ENCODE measurements around the gene FARP1. TPM values are rescaled to one million over a fixed set of nuclear protein-coding genes. Genes with fewer than 3 reads are reported as not detected.
A peak's percentile ranks its signal among the peaks of the same experiment; 100 is the strongest.

FARP1 gene
- total RNA-seq, 6 experiments from 2014 or later, result 44.9 to 104 (median 80.0) TPM

DNA sequence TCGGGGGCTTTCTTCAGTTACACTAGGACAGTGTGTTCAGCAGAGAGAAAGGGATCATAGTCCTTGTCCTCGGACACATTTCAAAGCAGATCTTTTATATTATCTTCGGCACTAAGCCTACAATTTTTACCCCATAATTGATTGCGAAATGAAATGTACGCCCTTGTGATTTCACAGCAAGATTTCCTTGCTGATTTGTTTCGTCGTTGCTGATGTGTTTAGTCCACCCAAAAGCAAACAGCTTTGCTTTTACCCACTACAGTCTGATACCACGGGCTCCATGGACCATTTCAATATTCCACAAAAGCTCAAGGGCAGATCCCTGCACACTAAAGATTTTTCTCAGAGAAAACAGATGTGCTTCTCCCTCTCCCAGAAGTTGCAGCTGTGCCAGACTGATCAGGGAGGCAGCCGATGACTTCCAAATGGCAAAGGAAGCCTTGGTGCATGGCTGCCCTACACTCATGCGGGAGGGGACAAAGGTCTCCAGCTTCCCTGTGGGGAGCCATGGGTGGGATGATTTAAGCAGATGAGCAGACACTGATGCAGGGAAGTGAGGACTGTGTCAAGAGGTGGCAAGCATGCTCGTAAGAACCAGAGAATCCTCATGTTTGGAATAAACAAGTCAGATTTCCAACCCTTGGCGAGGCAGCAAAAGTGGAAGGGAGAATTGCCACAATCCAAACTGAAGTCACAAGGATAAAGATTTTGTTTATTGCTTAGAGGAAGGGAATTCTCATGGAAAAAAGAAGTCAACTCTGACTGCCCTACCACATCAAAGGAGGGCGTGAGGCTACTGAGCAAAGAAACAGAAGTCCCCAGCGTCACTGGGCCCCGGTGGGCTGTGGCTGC, 353.0 kb downstream of the FARP1 start:
- ATAC-seq (peak; percentile 60 to 67 (median 64)), DNase-seq (peak in 1 of 3 donors; percentile 27)
- peaks cover 0 to 45% (median 7%) of the 10 kb centered on the region in 4 donors for H3K4me1 ChIP-seq
- no peaks in the 10 kb centered on the region for H3K27me3 ChIP-seq
- peak overlapping the region; percentile 5 to 68 (median 37) for H3K27ac ChIP-seq
- H3K9me3 ChIP-seq, result no peaks in the 10 kb centered on the region
- WGBS (ENCODE audit: insufficient coverage, low coverage, low lambda C conversion rate, missing lambda C conversion rate), result 29% methylated on average over 11 of the region's 15 CpGs
- H3K4me3 ChIP-seq, result no peak overlapping the region
- no peak for TF ChIP-seq POLR2A (IDR thresholded peaks at IDR 0.05)
- TF ChIP-seq, protein P1, sequence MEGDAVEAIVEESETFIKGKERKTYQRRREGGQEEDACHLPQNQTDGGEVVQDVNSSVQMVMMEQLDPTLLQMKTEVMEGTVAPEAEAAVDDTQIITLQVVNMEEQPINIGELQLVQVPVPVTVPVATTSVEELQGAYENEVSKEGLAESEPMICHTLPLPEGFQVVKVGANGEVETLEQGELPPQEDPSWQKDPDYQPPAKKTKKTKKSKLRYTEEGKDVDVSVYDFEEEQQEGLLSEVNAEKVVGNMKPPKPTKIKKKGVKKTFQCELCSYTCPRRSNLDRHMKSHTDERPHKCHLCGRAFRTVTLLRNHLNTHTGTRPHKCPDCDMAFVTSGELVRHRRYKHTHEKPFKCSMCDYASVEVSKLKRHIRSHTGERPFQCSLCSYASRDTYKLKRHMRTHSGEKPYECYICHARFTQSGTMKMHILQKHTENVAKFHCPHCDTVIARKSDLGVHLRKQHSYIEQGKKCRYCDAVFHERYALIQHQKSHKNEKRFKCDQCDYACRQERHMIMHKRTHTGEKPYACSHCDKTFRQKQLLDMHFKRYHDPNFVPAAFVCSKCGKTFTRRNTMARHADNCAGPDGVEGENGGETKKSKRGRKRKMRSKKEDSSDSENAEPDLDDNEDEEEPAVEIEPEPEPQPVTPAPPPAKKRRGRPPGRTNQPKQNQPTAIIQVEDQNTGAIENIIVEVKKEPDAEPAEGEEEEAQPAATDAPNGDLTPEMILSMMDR (IDR thresholded peaks at IDR 0.05), result no peak
- H3K36me3 ChIP-seq, result no peaks in the 10 kb centered on the region
- intact Hi-C loops (cut with DNase I), result no loop called here

DNA sequence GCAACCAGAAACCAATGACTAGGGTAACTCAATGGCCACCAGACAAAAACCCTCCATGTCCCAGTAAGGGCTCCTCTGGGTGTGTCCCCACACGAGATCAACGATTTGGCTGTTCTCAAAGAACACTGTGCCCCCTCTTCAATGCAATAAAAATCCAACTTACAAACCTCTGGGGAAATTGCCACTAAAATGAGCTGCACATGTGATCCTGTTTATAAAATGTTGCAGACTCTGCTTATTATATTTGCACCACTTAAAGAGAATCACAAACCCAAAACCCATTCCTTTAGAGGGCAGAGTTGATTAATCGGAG, 353.5 kb downstream of the FARP1 start:
- DNase-seq, result no peak
- H3K27me3 ChIP-seq, result no peaks in the 10 kb centered on the region
- intact Hi-C loops (cut with DNase I), result no loop called here
- TF ChIP-seq POLR2A (IDR thresholded peaks at IDR 0.05), result no peak
- TF ChIP-seq, protein P1 (IDR thresholded peaks at IDR 0.05), result no peak
- H3K27ac ChIP-seq, result peak overlapping the region; percentile 5 to 68 (median 37)
- H3K4me1 ChIP-seq, result peaks cover 0 to 39% (median 7%) of the 10 kb centered on the region in 4 donors
- H3K9me3 ChIP-seq, result no peaks in the 10 kb centered on the region
- ATAC-seq, result peak in 1 of 4 donors; percentile 24
- 25% methylated on average over 1 of the region's 3 CpGs for WGBS (ENCODE audit: insufficient coverage, low coverage, low lambda C conversion rate, missing lambda C conversion rate)
- H3K4me3 ChIP-seq, result no peak overlapping the region
- H3K36me3 ChIP-seq, result no peaks in the 10 kb centered on the region

DNA sequence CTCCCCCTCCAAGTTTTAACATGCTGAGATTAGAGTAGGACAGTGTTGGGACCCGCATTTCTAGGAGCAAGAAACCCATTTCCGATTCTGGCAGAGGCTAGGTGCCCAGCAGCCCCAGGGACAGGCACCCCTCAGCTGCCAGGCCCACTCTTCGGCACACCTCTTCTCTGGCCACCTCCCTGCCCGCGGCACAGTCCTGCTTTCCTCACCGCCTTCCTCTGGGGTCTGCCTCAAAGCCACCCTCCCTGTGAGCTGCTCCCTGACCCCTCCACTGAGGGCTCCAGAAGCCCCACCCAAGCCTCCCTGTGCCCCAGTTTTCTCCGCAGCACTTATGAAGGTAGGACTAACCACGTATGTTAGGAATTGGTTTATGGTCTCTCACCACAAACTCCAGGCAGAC, 354.1 kb downstream of the FARP1 start:
- intact Hi-C loops (cut with DNase I), result no loop called here
- WGBS (ENCODE audit: insufficient coverage, low coverage, low lambda C conversion rate, missing lambda C conversion rate), result 90% methylated on average over 2 of the region's 8 CpGs

DNA sequence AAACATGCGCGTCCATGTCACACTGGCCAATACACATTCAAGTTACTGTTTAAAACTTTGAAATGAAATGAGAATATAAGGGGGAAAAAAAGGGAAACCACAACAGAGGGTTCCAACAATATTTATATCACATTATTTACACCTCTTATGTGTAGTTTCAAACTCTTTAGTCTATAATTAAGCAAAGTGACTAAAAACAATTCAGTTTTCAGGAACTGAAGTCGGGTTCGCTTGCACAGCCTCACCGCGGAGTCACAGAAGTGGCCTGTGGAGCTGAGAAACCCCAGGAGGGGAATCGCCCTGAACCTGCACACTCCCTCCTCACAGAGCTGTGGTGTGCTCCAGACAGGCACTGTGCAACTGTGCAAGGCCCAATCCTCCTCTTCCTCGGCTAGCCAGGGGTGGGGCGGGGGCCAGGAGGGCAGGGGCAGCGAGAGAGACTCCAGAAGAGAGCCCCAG, 358.1 kb downstream of the FARP1 start:
- Histone ChIP-seq H3K4me3 (no peak overlapping the region), H3K27me3 (no peaks in the 10 kb centered on the region), H3K4me1 (peaks cover 3 to 54% (median 24%) of the 10 kb centered on the region in 4 donors), H3K9me3 (no peaks in the 10 kb centered on the region), H3K36me3 (no peaks in the 10 kb centered on the region), H3K27ac (no peak overlapping the region)
- TF ChIP-seq, protein P1 (IDR thresholded peaks at IDR 0.05), result no peak
- ATAC-seq (no peak), DNase-seq (peak in 1 of 3 donors; percentile 17)
- 84% methylated on average over 8 of the region's 10 CpGs for WGBS (ENCODE audit: insufficient coverage, low coverage, low lambda C conversion rate, missing lambda C conversion rate)
- intact Hi-C loops (cut with DNase I), result no loop called here

More for the DNA sequence above, 354.1 kb downstream of the FARP1 start:
- TF ChIP-seq POLR2A (IDR thresholded peaks at IDR 0.05), result no peak
- TF ChIP-seq, protein P1 (IDR thresholded peaks at IDR 0.05), result no peak
- H3K4me1 ChIP-seq, result peaks cover 0 to 41% (median 7%) of the 10 kb centered on the region in 4 donors
- peak in 1 of 4 donors; percentile 13 for ATAC-seq
- peak in 1 of 3 donors; percentile 15 for DNase-seq
- H3K4me3 ChIP-seq, result no peak overlapping the region
- H3K9me3 ChIP-seq, result no peaks in the 10 kb centered on the region
- H3K27me3 ChIP-seq, result no peaks in the 10 kb centered on the region
- H3K27ac ChIP-seq, result peak overlapping the region in 2 of 3 donors; percentile 37 to 68
- H3K36me3 ChIP-seq, result no peaks in the 10 kb centered on the region
